ENCODE measurements around the gene PAGE2B.
"Not testable (repeated sequence)": the region's sequence is repeated elsewhere in the genome, so short reads cannot be mapped to it uniquely, and the experiment has no call there.

The PAGE2B gene

GRCh38 chrX:55074851-55075467 is at the start of gene PAGE2B:
Gene PAGE2B (plus strand): TSS chrX:55075030. CDS start chrX:55076042, 1,012 bp downstream.
- no peak for DNase-seq

- no peak for DNase-seq
These were observed 48.7 kb upstream of the PAGE2B start for GRCh38 chrX:55026143-55026542.

GRCh38 chrX:55026840-55027239 is 48.0 kb upstream of the PAGE2B start:
- no peak for DNase-seq

GRCh38 chrX:55028040-55028439 is 46.8 kb upstream of the PAGE2B start:
- DNase-seq: no peak

- DNase-seq: no peak
These were observed 46.2 kb upstream of the PAGE2B start for GRCh38 chrX:55028611-55029010.

GRCh38 chrX:55029291-55029690 is 45.5 kb upstream of the PAGE2B start:
- DNase-seq: no peak

- DNase-seq: no peak
These were observed 44.3 kb upstream of the PAGE2B start, which contains the start of gene ALAS2 for GRCh38 chrX:55030271-55031205. Gene ALAS2 (minus strand): TSS chrX:55030977. CDS start chrX:55026000, 4,977 bp downstream.

GRCh38 chrX:55033429-55033828 is 41.4 kb upstream of the PAGE2B start:
- no peak for DNase-seq

GRCh38 chrX:55039471-55039870 is 35.4 kb upstream of the PAGE2B start:
- DNase-seq: no peak

GRCh38 chrX:55041514-55041913 is 33.3 kb upstream of the PAGE2B start:
- no peak for DNase-seq

GRCh38 chrX:55050599-55050998 is 24.2 kb upstream of the PAGE2B start:
- not testable (repeated sequence) for DNase-seq

GRCh38 chrX:55056820-55057674 is 17.8 kb upstream of the PAGE2B start:
- no peak for DNase-seq

- no peak for DNase-seq
These were observed 17.1 kb upstream of the PAGE2B start for GRCh38 chrX:55057675-55058249.

GRCh38 chrX:55067180-55067579 is 7.7 kb upstream of the PAGE2B start:
- DNase-seq: not testable (repeated sequence)

GRCh38 chrX:55072286-55072685 is 2.5 kb upstream of the PAGE2B start:
- DNase-seq: no peak

GRCh38 chrX:55088795-55089489 is 14.1 kb downstream of the PAGE2B start, which contains the start of gene PAGE2:
Gene PAGE2 (plus strand): TSS chrX:55089018. CDS start chrX:55090021, 1,003 bp downstream.
- no peak for DNase-seq

GRCh38 chrX:55098691-55099090 is 23.9 kb downstream of the PAGE2B start:
- no peak for DNase-seq

- DNase-seq: no peak
These were observed 24.3 kb downstream of the PAGE2B start for GRCh38 chrX:55099162-55099561.

GRCh38 chrX:55102754-55103153 is 27.9 kb downstream of the PAGE2B start:
- DNase-seq: no peak

- no peak for DNase-seq
These were observed 32.4 kb downstream of the PAGE2B start for GRCh38 chrX:55107262-55107661.

GRCh38 chrX:55107911-55108310 is 33.1 kb downstream of the PAGE2B start:
- DNase-seq: no peak

GRCh38 chrX:55109306-55109705 is 34.5 kb downstream of the PAGE2B start:
- no peak for DNase-seq
